ENCODE measurements around the gene INF2.

The INF2 gene

DNA sequence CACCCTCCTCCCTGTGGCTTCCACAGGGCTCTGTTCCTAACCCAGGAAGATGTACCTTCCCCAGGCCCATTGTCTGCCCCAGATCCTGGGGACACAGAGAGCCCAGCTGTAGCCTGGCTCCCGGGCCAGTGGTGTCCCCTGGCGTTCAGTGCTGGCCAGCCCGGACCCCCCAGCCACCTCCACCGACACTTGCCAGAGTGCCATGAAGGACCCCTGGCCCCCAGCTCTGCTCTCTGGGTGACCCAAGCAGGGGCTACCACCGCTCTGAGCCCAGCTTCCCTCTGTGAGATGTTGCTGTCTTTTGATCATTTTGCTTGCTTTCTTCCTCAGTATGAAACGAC, 6.2 kb downstream of the INF2 start:
- Histone ChIP-seq H3K36me3 (ENCODE audit: control insufficient read depth, insufficient read depth, low read length) (peaks cover 1% of the 10 kb centered on the region), H4K8ac (ENCODE audit: low read depth, low read length) (no peak overlapping the region), H3K79me1 (ENCODE audit: low read length) (peaks cover 30% of the 10 kb centered on the region), H2BK120ac (ENCODE audit: low read depth, low read length) (no peak overlapping the region), H3K27ac (ENCODE audit: low read depth, low read length) (no peak overlapping the region), H3K4me1 (ENCODE audit: control insufficient read depth, low read depth, low read length) (peaks cover 8% of the 10 kb centered on the region), H3K79me2 (ENCODE audit: control insufficient read depth, insufficient read depth, low read length) (peaks cover 35% of the 10 kb centered on the region), H4K5ac (ENCODE audit: low read length) (no peak overlapping the region), H2BK5ac (ENCODE audit: low read length) (no peak overlapping the region), H2BK15ac (replicated peaks; ENCODE audit: low read depth) (no peak overlapping the region), H3K23ac (ENCODE audit: low read length) (no peak overlapping the region), H3K18ac (ENCODE audit: low read length) (peak overlapping the region; percentile 31), H3K4ac (ENCODE audit: low read depth, low read length) (no peak overlapping the region), H3K9ac (ENCODE audit: low read length) (no peak overlapping the region), H3K4me2 (ENCODE audit: low read length) (no peak overlapping the region), H2AK5ac (ENCODE audit: low read length) (no peak overlapping the region), H3K56ac (ENCODE audit: low read length) (peak overlapping the region; percentile 6), H3K4me3 (ENCODE audit: low read length) (no peak overlapping the region), H3K27me3 (ENCODE audit: insufficient read depth, low read length, poor library complexity) (no peaks in the 10 kb centered on the region)
- WGBS (ENCODE audit: extremely low coverage, insufficient coverage, low lambda C conversion rate) = no CpG with 5 or more reads among the region's 6 CpGs
- DNase-seq = no peak

DNA sequence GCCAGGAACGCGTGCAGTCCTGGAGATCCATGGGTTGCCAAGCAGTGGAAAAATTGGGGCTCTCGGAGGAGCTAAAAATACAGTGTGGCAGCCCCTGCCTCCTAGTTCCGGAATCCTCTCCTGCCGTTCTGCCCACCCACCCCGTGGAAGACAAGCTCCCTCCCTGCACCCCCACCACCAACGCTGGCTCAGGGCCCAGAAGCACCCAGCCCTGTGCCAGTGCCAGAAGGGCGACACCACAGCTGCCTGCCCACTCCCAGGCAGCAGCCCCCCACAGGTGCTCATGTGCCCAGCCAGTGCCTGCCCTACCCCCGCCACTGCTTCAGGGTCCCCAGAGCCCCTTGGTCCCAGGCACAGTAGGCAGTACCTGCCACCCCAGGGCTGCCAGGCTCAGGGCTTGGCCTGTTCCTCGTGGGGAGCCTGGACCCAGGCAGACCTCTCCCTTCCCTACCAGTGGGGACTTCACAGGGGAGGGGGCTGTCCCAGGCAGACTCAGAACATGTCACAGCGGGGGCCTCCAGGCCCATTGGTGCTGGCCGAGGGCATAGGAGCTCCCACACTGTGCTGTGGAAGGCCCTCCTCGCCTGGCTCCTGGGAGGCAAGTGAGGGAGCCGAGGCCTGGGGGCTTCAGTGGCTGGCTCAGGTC, 7.4 kb downstream of the INF2 start:
- Histone ChIP-seq H3K79me1 (ENCODE audit: low read length) (peaks cover 25% of the 10 kb centered on the region), H3K56ac (ENCODE audit: low read length) (no peak overlapping the region), H3K18ac (ENCODE audit: low read length) (no peak overlapping the region), H3K4me2 (ENCODE audit: low read length) (no peak overlapping the region), H3K4me1 (ENCODE audit: control insufficient read depth, low read depth, low read length) (peaks cover 9% of the 10 kb centered on the region), H2BK5ac (ENCODE audit: low read length) (no peak overlapping the region), H4K5ac (ENCODE audit: low read length) (no peak overlapping the region), H4K8ac (ENCODE audit: low read depth, low read length) (no peak overlapping the region), H3K4ac (ENCODE audit: low read depth, low read length) (no peak overlapping the region), H3K23ac (ENCODE audit: low read length) (no peak overlapping the region), H3K9ac (ENCODE audit: low read length) (no peak overlapping the region), H2BK120ac (ENCODE audit: low read depth, low read length) (no peak overlapping the region), H2AK5ac (ENCODE audit: low read length) (no peak overlapping the region), H2BK15ac (replicated peaks; ENCODE audit: low read depth) (no peak overlapping the region), H3K36me3 (ENCODE audit: control insufficient read depth, insufficient read depth, low read length) (peaks cover 1% of the 10 kb centered on the region), H3K4me3 (ENCODE audit: low read length) (no peak overlapping the region), H3K27me3 (ENCODE audit: insufficient read depth, low read length, poor library complexity) (no peaks in the 10 kb centered on the region), H3K79me2 (ENCODE audit: control insufficient read depth, insufficient read depth, low read length) (peaks cover 24% of the 10 kb centered on the region), H3K27ac (ENCODE audit: low read depth, low read length) (no peak overlapping the region)
- WGBS (ENCODE audit: extremely low coverage, insufficient coverage, low lambda C conversion rate) = no CpG with 5 or more reads among the region's 14 CpGs
- DNase-seq = no peak

DNA sequence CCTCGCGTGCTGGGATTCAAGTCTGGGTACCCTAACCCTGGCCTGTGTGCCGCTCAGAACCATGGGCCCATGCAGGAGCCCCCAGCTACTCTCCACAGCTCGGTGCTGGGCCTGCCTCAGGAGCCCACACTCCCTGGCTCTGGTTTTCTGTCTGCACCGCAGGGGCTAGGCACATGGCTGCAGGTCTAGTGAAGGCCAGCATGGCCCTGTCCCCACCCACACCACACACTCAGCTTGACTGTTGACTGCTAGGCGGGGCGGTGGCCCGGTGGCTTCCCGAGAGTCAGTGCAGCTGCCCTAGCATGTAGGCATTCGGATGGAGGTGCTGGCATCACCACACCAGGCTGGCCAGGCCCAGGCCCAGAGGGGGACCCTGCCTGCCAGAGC, 7.9 kb downstream of the INF2 start:
- Histone ChIP-seq H4K5ac (ENCODE audit: low read length) (no peak overlapping the region), H3K4ac (ENCODE audit: low read depth, low read length) (no peak overlapping the region)

DNA sequence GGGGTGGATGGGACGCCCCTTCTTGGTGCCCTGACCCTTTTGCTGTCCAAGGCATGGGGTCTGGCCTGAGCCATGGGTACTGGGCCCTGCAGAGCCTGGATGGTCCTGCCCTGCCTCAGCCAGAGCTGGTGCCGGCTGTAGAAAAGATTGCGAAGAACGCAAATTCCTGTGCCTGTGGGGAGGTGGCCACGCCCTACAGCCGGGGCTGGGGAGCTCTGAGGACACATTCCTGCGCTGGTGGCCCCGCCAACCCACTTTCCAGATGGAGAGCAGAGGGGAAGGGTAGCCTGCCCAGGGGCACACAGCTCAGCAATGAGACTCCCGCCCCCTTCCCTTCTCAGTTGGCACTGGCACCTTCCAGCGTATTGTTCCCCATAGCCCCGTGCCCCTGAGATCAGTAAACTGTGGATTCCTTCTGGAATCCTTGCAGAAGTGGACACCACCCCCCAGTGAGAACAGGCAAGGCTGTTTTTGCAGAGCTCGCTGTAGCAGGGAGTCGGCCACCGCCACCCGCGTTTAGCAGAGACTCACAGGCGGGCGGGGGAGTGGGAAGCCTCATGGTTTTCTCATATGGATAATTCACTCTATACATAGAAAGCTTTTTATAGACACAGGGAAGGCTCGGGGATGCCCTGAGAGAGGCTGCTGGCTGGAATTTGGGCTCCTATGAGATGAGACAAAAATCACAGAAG, 8.6 kb downstream of the INF2 start:
- Histone ChIP-seq H4K8ac (ENCODE audit: low read depth, low read length) (no peak overlapping the region), H2AK5ac (ENCODE audit: low read length) (no peak overlapping the region), H4K5ac (ENCODE audit: low read length) (no peak overlapping the region), H2BK120ac (ENCODE audit: low read depth, low read length) (no peak overlapping the region), H3K36me3 (ENCODE audit: control insufficient read depth, insufficient read depth, low read length) (peaks cover 1% of the 10 kb centered on the region), H3K79me2 (ENCODE audit: control insufficient read depth, insufficient read depth, low read length) (peaks cover 13% of the 10 kb centered on the region), H3K4me3 (ENCODE audit: low read length) (no peak overlapping the region), H2BK5ac (ENCODE audit: low read length) (no peak overlapping the region), H3K56ac (ENCODE audit: low read length) (no peak overlapping the region), H3K9ac (ENCODE audit: low read length) (no peak overlapping the region), H3K27me3 (ENCODE audit: insufficient read depth, low read length, poor library complexity) (no peaks in the 10 kb centered on the region), H3K79me1 (ENCODE audit: low read length) (peaks cover 17% of the 10 kb centered on the region), H3K4me2 (ENCODE audit: low read length) (no peak overlapping the region), H3K4me1 (ENCODE audit: control insufficient read depth, low read depth, low read length) (peaks cover 9% of the 10 kb centered on the region), H3K23ac (ENCODE audit: low read length) (no peak overlapping the region), H3K18ac (ENCODE audit: low read length) (no peak overlapping the region), H3K27ac (ENCODE audit: low read depth, low read length) (no peak overlapping the region), H3K4ac (ENCODE audit: low read depth, low read length) (no peak overlapping the region), H2BK15ac (replicated peaks; ENCODE audit: low read depth) (no peak overlapping the region)
- DNase-seq = peak; percentile 60
- no CpG with 5 or more reads among the region's 19 CpGs for WGBS (ENCODE audit: extremely low coverage, insufficient coverage, low lambda C conversion rate)

More for the DNA sequence above, 7.9 kb downstream of the INF2 start:
- Histone ChIP-seq H2BK15ac (replicated peaks; ENCODE audit: low read depth) (no peak overlapping the region), H3K36me3 (ENCODE audit: control insufficient read depth, insufficient read depth, low read length) (peaks cover 1% of the 10 kb centered on the region), H3K27me3 (ENCODE audit: insufficient read depth, low read length, poor library complexity) (no peaks in the 10 kb centered on the region), H3K4me3 (ENCODE audit: low read length) (no peak overlapping the region), H2BK120ac (ENCODE audit: low read depth, low read length) (no peak overlapping the region), H3K4me1 (ENCODE audit: control insufficient read depth, low read depth, low read length) (peaks cover 9% of the 10 kb centered on the region), H3K27ac (ENCODE audit: low read depth, low read length) (no peak overlapping the region), H3K4me2 (ENCODE audit: low read length) (no peak overlapping the region), H4K8ac (ENCODE audit: low read depth, low read length) (no peak overlapping the region), H3K79me2 (ENCODE audit: control insufficient read depth, insufficient read depth, low read length) (peaks cover 20% of the 10 kb centered on the region), H2BK5ac (ENCODE audit: low read length) (no peak overlapping the region), H3K9ac (ENCODE audit: low read length) (no peak overlapping the region), H3K23ac (ENCODE audit: low read length) (no peak overlapping the region), H3K18ac (ENCODE audit: low read length) (no peak overlapping the region), H3K79me1 (ENCODE audit: low read length) (peaks cover 24% of the 10 kb centered on the region), H3K56ac (ENCODE audit: low read length) (no peak overlapping the region), H2AK5ac (ENCODE audit: low read length) (no peak overlapping the region)
- WGBS (ENCODE audit: extremely low coverage, insufficient coverage, low lambda C conversion rate) = no CpG with 5 or more reads among the region's 10 CpGs
- DNase-seq = no peak

DNA sequence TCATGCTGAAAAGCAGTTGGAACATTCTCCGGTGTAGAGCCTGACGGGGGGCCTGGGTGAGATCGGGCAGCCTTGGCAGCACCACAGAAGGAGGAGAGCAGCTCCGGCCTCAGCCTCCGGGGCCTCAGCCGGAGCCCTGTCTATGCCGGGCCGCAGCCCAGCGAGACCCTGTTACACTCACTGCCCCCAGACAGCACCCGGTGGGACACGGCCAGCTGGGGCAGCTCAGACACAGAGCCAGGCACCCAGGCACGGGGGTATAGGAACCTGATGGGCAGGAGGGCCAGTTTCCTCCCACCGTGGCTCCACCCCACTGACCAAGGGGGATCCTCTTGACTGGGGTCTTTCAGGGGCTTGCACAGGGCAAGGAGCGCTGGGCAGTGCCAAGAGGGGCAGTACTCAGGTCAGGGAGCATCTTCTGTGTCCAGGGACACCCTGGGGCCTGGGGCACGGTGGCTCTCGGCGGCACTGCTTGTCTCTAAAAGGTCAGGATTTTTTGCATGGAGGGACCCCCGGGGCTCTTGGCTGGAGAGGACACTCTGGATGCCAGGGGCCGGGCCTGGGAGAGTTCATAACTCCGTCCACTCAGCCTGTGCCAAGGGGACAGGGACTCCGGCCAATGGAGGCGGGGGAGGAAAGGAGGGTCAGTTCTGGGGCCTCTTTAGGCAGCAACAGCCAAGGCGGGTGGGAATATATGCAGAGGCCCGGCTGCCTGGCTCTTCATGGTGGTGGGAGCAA, 9.4 kb downstream of the INF2 start:
- Histone ChIP-seq H3K79me1 (ENCODE audit: low read length) (peaks cover 13% of the 10 kb centered on the region), H3K4ac (ENCODE audit: low read depth, low read length) (no peak overlapping the region), H3K4me1 (ENCODE audit: control insufficient read depth, low read depth, low read length) (peaks cover 9% of the 10 kb centered on the region), H4K8ac (ENCODE audit: low read depth, low read length) (no peak overlapping the region), H3K23ac (ENCODE audit: low read length) (no peak overlapping the region), H2AK5ac (ENCODE audit: low read length) (no peak overlapping the region), H3K9ac (ENCODE audit: low read length) (no peak overlapping the region), H3K4me3 (ENCODE audit: low read length) (no peak overlapping the region), H3K27me3 (ENCODE audit: insufficient read depth, low read length, poor library complexity) (no peaks in the 10 kb centered on the region), H3K4me2 (ENCODE audit: low read length) (no peak overlapping the region), H3K56ac (ENCODE audit: low read length) (no peak overlapping the region), H2BK120ac (ENCODE audit: low read depth, low read length) (no peak overlapping the region), H3K18ac (ENCODE audit: low read length) (no peak overlapping the region), H4K5ac (ENCODE audit: low read length) (no peak overlapping the region), H2BK5ac (ENCODE audit: low read length) (no peak overlapping the region), H3K36me3 (ENCODE audit: control insufficient read depth, insufficient read depth, low read length) (peaks cover 3% of the 10 kb centered on the region), H3K27ac (ENCODE audit: low read depth, low read length) (no peak overlapping the region), H3K79me2 (ENCODE audit: control insufficient read depth, insufficient read depth, low read length) (peaks cover 6% of the 10 kb centered on the region), H2BK15ac (replicated peaks; ENCODE audit: low read depth) (no peak overlapping the region)
- DNase-seq = no peak
- WGBS (ENCODE audit: extremely low coverage, insufficient coverage, low lambda C conversion rate) = no CpG with 5 or more reads among the region's 24 CpGs

Data from mesendoderm (in vitro differentiated cells).